Measurements from ENCODE around the gene JAK3. TPM values are rescaled to one million over a fixed set of nuclear protein-coding genes. Genes with fewer than 3 reads are reported as not detected.

The JAK3 gene
- total and polyA plus RNA-seq, 4 donors: 0.87 to 7.1 (median 3.0) TPM

- Histone ChIP-seq H3K36me3 (ENCODE audit: control insufficient read depth in 4 of 4, insufficient read depth in 3 of 4, low read depth in 1 of 4, low read length in 3 of 4) (peaks cover 0 to 1% (median 0%) of the 10 kb centered on the region in 4 donors), H3K4me3 (ENCODE audit: low read depth in 1 of 3, low read length in 3 of 3) (no peak overlapping the region), H3K9ac (ENCODE audit: low read depth in 1 of 2, low read length in 2 of 2) (no peak overlapping the region), H3K27me3 (ENCODE audit: control insufficient read depth in 4 of 4, insufficient read depth in 4 of 4, low read length in 3 of 4) (peaks cover 0 to 7% (median 0%) of the 10 kb centered on the region in 4 donors), H3K27ac (ENCODE audit: low read depth in 1 of 2, low read length in 2 of 2) (no peak overlapping the region), H3K9me3 (ENCODE audit: control insufficient read depth in 4 of 4, low read length in 3 of 4) (peaks cover 0 to 2% (median 0%) of the 10 kb centered on the region in 4 donors), H3K4me1 (ENCODE audit: control insufficient read depth in 4 of 4, insufficient read depth in 4 of 4, low read length in 3 of 4) (peaks cover 0 to 5% (median 0%) of the 10 kb centered on the region in 4 donors)
- WGBS: 87% methylated on average over 14 of the region's 14 CpGs
- DNase-seq (ENCODE audit: low spot score): no peak
- TF ChIP-seq CTCF (IDR thresholded peaks at IDR 0.05; ENCODE audit: low read depth, low read length, missing input control) (no peak), RAD21 (IDR thresholded peaks at IDR 0.05) (no peak), FOXA2 (IDR thresholded peaks at IDR 0.05) (no peak), HNF4G (IDR thresholded peaks at IDR 0.05) (no peak), NR2F2 (IDR thresholded peaks at IDR 0.05) (no peak), GABPA (IDR thresholded peaks at IDR 0.05 in 1 of 2, conservative IDR thresholded peaks at IDR 0.05 in 1 of 2) (no peak)
Observed at GRCh38 chr19:17843908-17844490, 3.8 kb downstream of the JAK3 start.

- Histone ChIP-seq H3K27me3 (ENCODE audit: control insufficient read depth in 4 of 4, insufficient read depth in 4 of 4, low read length in 3 of 4) (peaks cover 0 to 7% (median 0%) of the 10 kb centered on the region in 4 donors), H3K9ac (ENCODE audit: low read depth in 1 of 2, low read length in 2 of 2) (no peak overlapping the region), H3K9me3 (ENCODE audit: control insufficient read depth in 4 of 4, low read length in 3 of 4) (peaks cover 0 to 2% (median 0%) of the 10 kb centered on the region in 4 donors), H3K27ac (ENCODE audit: low read depth in 1 of 2, low read length in 2 of 2) (no peak overlapping the region), H3K4me1 (ENCODE audit: control insufficient read depth in 4 of 4, insufficient read depth in 4 of 4, low read length in 3 of 4) (peaks cover 0 to 5% (median 0%) of the 10 kb centered on the region in 4 donors), H3K36me3 (ENCODE audit: control insufficient read depth in 4 of 4, insufficient read depth in 3 of 4, low read depth in 1 of 4, low read length in 3 of 4) (peaks cover 0 to 1% (median 0%) of the 10 kb centered on the region in 4 donors), H3K4me3 (ENCODE audit: low read depth in 1 of 3, low read length in 3 of 3) (no peak overlapping the region)
- WGBS: 78% methylated on average over 9 of the region's 9 CpGs
- TF ChIP-seq JUND (IDR thresholded peaks at IDR 0.05): no peak
- TF ChIP-seq NR2F2 (IDR thresholded peaks at IDR 0.05): no peak
- TF ChIP-seq ZBTB33 (IDR thresholded peaks at IDR 0.05): no peak
- no peak for TF ChIP-seq RXRA (IDR thresholded peaks at IDR 0.05)
- TF ChIP-seq FOXA1 (IDR thresholded peaks at IDR 0.05): no peak
- no peak for TF ChIP-seq TAF1 (conservative IDR thresholded peaks at IDR 0.05)
- no peak for DNase-seq (ENCODE audit: low spot score)
Observed at GRCh38 chr19:17843292-17843827, 4.4 kb downstream of the JAK3 start.

GRCh38 chr19:17842663-17843291 is 5.0 kb downstream of the JAK3 start:
- no peak for DNase-seq (ENCODE audit: low spot score)
- Histone ChIP-seq H3K36me3 (ENCODE audit: control insufficient read depth in 4 of 4, insufficient read depth in 3 of 4, low read depth in 1 of 4, low read length in 3 of 4) (peaks cover 0 to 1% (median 0%) of the 10 kb centered on the region in 4 donors), H3K27me3 (ENCODE audit: control insufficient read depth in 4 of 4, insufficient read depth in 4 of 4, low read length in 3 of 4) (peaks cover 0 to 7% (median 0%) of the 10 kb centered on the region in 4 donors), H3K4me1 (ENCODE audit: control insufficient read depth in 4 of 4, insufficient read depth in 4 of 4, low read length in 3 of 4) (peaks cover 0 to 5% (median 0%) of the 10 kb centered on the region in 4 donors), H3K9ac (ENCODE audit: low read depth in 1 of 2, low read length in 2 of 2) (no peak overlapping the region), H3K4me3 (ENCODE audit: low read depth in 1 of 3, low read length in 3 of 3) (no peak overlapping the region), H3K9me3 (ENCODE audit: control insufficient read depth in 4 of 4, low read length in 3 of 4) (peaks cover 0 to 2% (median 0%) of the 10 kb centered on the region in 4 donors), H3K27ac (ENCODE audit: low read depth in 1 of 2, low read length in 2 of 2) (no peak overlapping the region)
- WGBS: 66% methylated on average over 20 of the region's 20 CpGs
- TF ChIP-seq FOXA2 (IDR thresholded peaks at IDR 0.05): no peak
- no peak for TF ChIP-seq ZBTB33 (IDR thresholded peaks at IDR 0.05)
- no peak for TF ChIP-seq YY1 (IDR thresholded peaks at IDR 0.05)
- TF ChIP-seq MAX (IDR thresholded peaks at IDR 0.05): no peak
- no peak for TF ChIP-seq JUND (IDR thresholded peaks at IDR 0.05)
- no peak for TF ChIP-seq RXRA (IDR thresholded peaks at IDR 0.05)
- TF ChIP-seq RAD21 (IDR thresholded peaks at IDR 0.05): no peak
- TF ChIP-seq NR2F2 (IDR thresholded peaks at IDR 0.05): no peak
- TF ChIP-seq CTCF (IDR thresholded peaks at IDR 0.05; ENCODE audit: low read depth, low read length, missing input control): no peak
- TF ChIP-seq ATF3 (IDR thresholded peaks at IDR 0.05): no peak
